Erythroblast (primary cell): Measurements from ENCODE around the gene IL1RAPL2.

Source experiments
- GATA1 ChIP-seq: IDR thresholded peaks from 2 replicates; pipeline ENCODE4 v1.6.1; 2011; ENCODE audit warnings: low read depth, mild to moderate bottlenecking, control low read depth, low read length, moderate library complexity
- POLR2A ChIP-seq: IDR thresholded peaks from 2 replicates; pipeline ENCODE4 v1.6.1; 2011; ENCODE audit warnings: mild to moderate bottlenecking, low read length

DNA sequence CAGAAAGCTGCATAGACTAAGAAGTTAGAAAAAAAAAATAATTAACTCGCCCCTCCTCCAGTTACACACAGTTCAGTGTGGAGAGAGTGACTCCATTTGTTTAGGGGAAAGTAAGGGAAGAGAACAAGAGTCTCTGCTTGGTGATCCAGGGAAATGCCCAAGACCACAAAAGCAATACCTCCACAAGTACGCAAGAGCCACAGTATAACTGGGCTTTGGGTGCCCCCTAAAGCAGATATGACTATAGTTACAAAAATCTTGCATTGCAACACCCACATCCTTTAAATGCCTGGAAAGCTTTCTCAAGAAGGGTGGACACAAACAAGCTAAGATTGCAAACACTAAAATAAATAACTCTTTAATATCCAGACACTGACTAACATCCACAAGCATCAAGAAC lies 1092.1 kb downstream of the IL1RAPL2 start:
- TF ChIP-seq POLR2A (no peak), GATA1 (no peak)
